OCI-LY3 (cell line): ENCODE data around the gene PPM1B.

ENCODE experiments used
- H2AFZ ChIP-seq: fragments of 200-600, 300-600 bp; shearing (Covaris generic); 2 replicates; pipeline ENCODE4 v1.6.0; 2014; ENCODE audit warnings: antibody characterized with exemption, low read depth, low read length
- H3K27ac ChIP-seq: fragments of 200-600, 300-600 bp; sonication (generic); 2 replicates; pipeline ENCODE4 v1.5.1; 2014; ENCODE audit warnings: mild to moderate bottlenecking, low read length, moderate library complexity, mixed read lengths
- H3K27me3 ChIP-seq: fragments of 200-600, 300-600 bp; sonication (generic); 2 replicates; pipeline ENCODE4 v1.6.1; 2014; ENCODE audit warnings: low read depth, low read length, mixed read lengths
- H3K36me3 ChIP-seq: fragments of 200-600, 300-600 bp; sonication (generic); replicated peaks from 2 replicates; pipeline ENCODE3; 2014; ENCODE audit warnings: low read depth, low read length, mixed read lengths
- H3K4me1 ChIP-seq: fragments of 300-600, 200-600 bp; sonication (generic); 2 replicates; pipeline ENCODE4 v1.6.1; 2014; ENCODE audit warnings: low read length, mixed read lengths
- H3K4me2 ChIP-seq: fragments of 200-600, 300-600 bp; sonication (generic); 2 replicates; pipeline ENCODE4 v1.6.1; 2014; ENCODE audit warnings: low read length, mixed read lengths
- H3K4me3 ChIP-seq: fragments of 300-600, 200-600 bp; sonication (generic); 2 replicates; pipeline ENCODE4 v1.5.1; 2014; ENCODE audit warnings: antibody characterized with exemption, mild to moderate bottlenecking, low read length, moderate library complexity
- H3K79me2 ChIP-seq: fragments of 300-600, 200-600 bp; shearing (Covaris generic); 2 replicates; pipeline ENCODE4 v1.6.1; 2014; ENCODE audit warnings: mild to moderate bottlenecking, low read length, mixed read lengths
- H3K9ac ChIP-seq: fragments of 300-600, 200-600 bp; shearing (Covaris generic); 2 replicates; pipeline ENCODE4 v1.6.0; 2014; ENCODE audit warnings: mild to moderate bottlenecking, low read length, moderate library complexity
- H3K9me3 ChIP-seq: fragments of 200-600, 300-600 bp; shearing (Covaris generic); 2 replicates; pipeline ENCODE4 v1.6.1; 2014; ENCODE audit warnings: low read length, mixed read lengths; ENCODE audit not compliant: insufficient read depth
- H4K20me1 ChIP-seq: fragments of 200-600, 300-600 bp; sonication (generic); 2 replicates; pipeline ENCODE4 v1.6.1; 2016; ENCODE audit warnings: low read length, mixed read lengths; ENCODE audit not compliant: insufficient read depth
- EZH2phosphoT487 ChIP-seq: fragments of 200-600 bp; shearing (Covaris generic); IDR thresholded peaks from 2 replicates; pipeline ENCODE4 v1.6.1; 2018; ENCODE audit warnings: antibody characterized with exemption, mixed run types, low read depth
- TF ChIP-seq, protein P1 (sequence below): fragments of 200-600, 300-600 bp; sonication (generic); IDR thresholded peaks from 2 replicates; pipeline ENCODE4 v1.5.1; 2014; ENCODE audit warnings: antibody characterized with exemption, low read length, low read depth

PPM1B gene

DNA sequence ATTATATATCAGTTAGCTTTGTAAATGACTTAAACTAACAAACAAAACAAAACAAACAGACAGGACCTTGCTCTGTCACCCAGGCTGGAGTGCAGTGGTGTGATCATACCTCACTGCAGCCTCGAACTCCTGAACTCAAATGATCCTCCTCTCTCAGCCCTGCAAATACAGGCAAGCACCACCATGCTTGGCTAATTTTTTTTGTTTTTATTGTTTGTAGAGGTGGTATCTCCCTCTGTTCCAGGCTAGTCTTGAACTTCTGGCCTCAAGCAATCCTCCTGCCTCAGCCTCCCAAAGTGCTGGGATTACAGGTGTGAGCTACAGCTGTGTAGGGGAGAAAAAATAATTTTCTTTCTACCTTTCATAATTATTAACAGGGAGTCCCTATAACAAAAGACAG, 33.8 kb upstream of the PPM1B start:
- Histone ChIP-seq H3K4me2 (no peak overlapping the region), H4K20me1 (no peaks in the 10 kb centered on the region), H3K27ac (no peak overlapping the region), H3K9ac (no peak overlapping the region), H3K9me3 (no peaks in the 10 kb centered on the region), H3K79me2 (no peaks in the 10 kb centered on the region), H3K4me1 (peaks cover 5% of the 10 kb centered on the region), H3K4me3 (no peak overlapping the region), H3K27me3 (no peaks in the 10 kb centered on the region), H3K36me3 (no peaks in the 10 kb centered on the region), H2AFZ (no peak overlapping the region)
- no peak for TF ChIP-seq EZH2phosphoT487
- TF ChIP-seq, protein P1, sequence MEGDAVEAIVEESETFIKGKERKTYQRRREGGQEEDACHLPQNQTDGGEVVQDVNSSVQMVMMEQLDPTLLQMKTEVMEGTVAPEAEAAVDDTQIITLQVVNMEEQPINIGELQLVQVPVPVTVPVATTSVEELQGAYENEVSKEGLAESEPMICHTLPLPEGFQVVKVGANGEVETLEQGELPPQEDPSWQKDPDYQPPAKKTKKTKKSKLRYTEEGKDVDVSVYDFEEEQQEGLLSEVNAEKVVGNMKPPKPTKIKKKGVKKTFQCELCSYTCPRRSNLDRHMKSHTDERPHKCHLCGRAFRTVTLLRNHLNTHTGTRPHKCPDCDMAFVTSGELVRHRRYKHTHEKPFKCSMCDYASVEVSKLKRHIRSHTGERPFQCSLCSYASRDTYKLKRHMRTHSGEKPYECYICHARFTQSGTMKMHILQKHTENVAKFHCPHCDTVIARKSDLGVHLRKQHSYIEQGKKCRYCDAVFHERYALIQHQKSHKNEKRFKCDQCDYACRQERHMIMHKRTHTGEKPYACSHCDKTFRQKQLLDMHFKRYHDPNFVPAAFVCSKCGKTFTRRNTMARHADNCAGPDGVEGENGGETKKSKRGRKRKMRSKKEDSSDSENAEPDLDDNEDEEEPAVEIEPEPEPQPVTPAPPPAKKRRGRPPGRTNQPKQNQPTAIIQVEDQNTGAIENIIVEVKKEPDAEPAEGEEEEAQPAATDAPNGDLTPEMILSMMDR: no peak

DNA sequence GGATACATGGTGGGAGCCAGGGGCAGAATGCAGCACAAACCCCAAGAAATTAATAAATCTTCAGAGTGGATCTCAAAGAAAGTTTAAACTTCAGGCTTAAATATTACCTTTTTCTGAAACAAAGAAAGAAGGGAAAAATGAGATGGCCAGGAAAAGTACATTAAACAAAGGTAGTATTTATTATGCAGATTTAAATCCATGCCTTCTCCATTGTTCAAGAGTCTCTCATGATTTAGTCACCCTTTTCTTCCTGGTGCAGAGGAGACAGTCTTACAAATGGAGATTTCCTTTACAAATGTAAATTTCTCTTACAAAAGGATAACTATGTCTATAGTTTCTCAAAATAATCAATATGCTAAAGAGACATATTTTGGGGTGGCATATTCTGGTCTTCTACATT, 33.4 kb upstream of the PPM1B start:
- Histone ChIP-seq H3K36me3 (no peaks in the 10 kb centered on the region), H3K4me3 (no peak overlapping the region), H3K79me2 (no peaks in the 10 kb centered on the region), H3K9ac (no peak overlapping the region), H3K4me2 (no peak overlapping the region), H3K27ac (no peak overlapping the region), H3K4me1 (peaks cover 8% of the 10 kb centered on the region), H3K27me3 (no peaks in the 10 kb centered on the region), H2AFZ (no peak overlapping the region), H4K20me1 (no peaks in the 10 kb centered on the region), H3K9me3 (no peaks in the 10 kb centered on the region)
- TF ChIP-seq EZH2phosphoT487: no peak
- TF ChIP-seq, protein P1: no peak

DNA sequence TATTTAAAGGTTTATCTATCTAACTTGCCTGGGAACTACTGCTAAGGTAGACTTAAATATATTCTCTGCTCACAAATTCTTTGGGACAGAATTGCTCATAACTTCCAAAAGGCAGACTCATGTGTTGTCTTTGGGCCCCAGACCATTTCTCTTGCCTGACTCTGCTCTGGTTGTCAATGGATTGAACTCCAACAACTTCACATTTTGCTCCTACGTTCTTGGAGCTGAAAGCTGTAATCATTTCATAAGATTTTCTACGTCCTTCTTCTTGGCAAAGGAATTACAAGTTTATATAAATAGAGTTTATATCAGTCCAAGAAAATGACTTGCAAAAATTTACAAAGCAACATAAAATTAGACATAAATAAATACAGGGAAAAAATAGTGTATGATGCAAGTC, 32.9 kb upstream of the PPM1B start:
- Histone ChIP-seq H3K27ac (no peak overlapping the region), H2AFZ (no peak overlapping the region), H3K36me3 (no peaks in the 10 kb centered on the region), H3K9ac (no peak overlapping the region), H3K4me3 (no peak overlapping the region), H3K4me2 (no peak overlapping the region), H3K79me2 (no peaks in the 10 kb centered on the region), H4K20me1 (no peaks in the 10 kb centered on the region), H3K9me3 (no peaks in the 10 kb centered on the region), H3K4me1 (peaks cover 8% of the 10 kb centered on the region), H3K27me3 (no peaks in the 10 kb centered on the region)
- TF ChIP-seq, protein P1: no peak
- TF ChIP-seq EZH2phosphoT487: no peak

DNA sequence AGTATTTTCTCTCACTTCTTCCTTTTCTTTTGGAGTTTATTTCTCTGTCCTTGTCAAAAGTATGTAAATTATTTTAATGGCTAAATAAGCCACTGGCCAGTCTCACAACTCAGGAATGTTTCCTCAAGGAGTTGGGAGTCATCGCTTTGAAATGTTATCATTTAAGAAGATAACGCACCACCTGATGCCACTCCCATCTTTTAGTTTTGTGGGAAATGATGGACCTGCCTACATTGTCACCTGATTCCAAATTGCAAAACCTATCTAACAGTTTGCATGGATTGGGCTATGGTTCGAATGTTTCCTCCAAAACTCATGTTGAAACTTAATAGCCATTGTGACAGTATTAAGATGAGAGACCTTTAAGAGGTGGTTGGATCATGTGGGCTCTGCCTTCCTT, 32.4 kb upstream of the PPM1B start:
- no peak overlapping the region for H3K4me2 ChIP-seq

More for the DNA sequence above, 32.4 kb upstream of the PPM1B start:
- Histone ChIP-seq H4K20me1 (no peaks in the 10 kb centered on the region), H3K9me3 (no peaks in the 10 kb centered on the region), H2AFZ (no peak overlapping the region), H3K4me1 (peaks cover 8% of the 10 kb centered on the region), H3K27ac (no peak overlapping the region), H3K79me2 (no peaks in the 10 kb centered on the region), H3K36me3 (no peaks in the 10 kb centered on the region), H3K9ac (no peak overlapping the region), H3K27me3 (no peaks in the 10 kb centered on the region), H3K4me3 (no peak overlapping the region)
- TF ChIP-seq, protein P1: no peak
- no peak for TF ChIP-seq EZH2phosphoT487
